Adipocyte (in vitro differentiated cells): ENCODE data around the gene SLIT3.

Experiments used
- DNase-seq: peaks from one replicate; pipeline ENCODE4 v3.0.0-alpha.2; 2015; ENCODE audit warnings: low read depth
- H3K27me3 ChIP-seq: replicated peaks from 2 replicates; pipeline ENCODE4 v1.7.0; 2013; ENCODE audit warnings: mild to moderate bottlenecking, low read length, moderate library complexity; ENCODE audit not compliant: control insufficient read depth, insufficient read depth
- H3K36me3 ChIP-seq: 2 replicates; pipeline ENCODE4 v1.7.0; 2013; ENCODE audit warnings: low read length, mild to moderate bottlenecking, moderate library complexity; ENCODE audit not compliant: control insufficient read depth, insufficient read depth, severe bottlenecking
- H3K4me1 ChIP-seq: 2 replicates; pipeline ENCODE4 v1.7.0; 2013; ENCODE audit warnings: mild to moderate bottlenecking, low read length, moderate library complexity; ENCODE audit not compliant: control insufficient read depth, insufficient read depth
- H3K4me3 ChIP-seq: 2 replicates; pipeline ENCODE4 v1.7.0; 2013; ENCODE audit warnings: mild to moderate bottlenecking, low read length, moderate library complexity
- H3K9ac ChIP-seq: 2 replicates; pipeline ENCODE4 v1.7.0; 2013; ENCODE audit warnings: mild to moderate bottlenecking, low read length, moderate library complexity
- H3K9me3 ChIP-seq: 2 replicates; pipeline ENCODE4 v1.7.0; 2013; ENCODE audit warnings: mild to moderate bottlenecking, low read length, moderate library complexity; ENCODE audit not compliant: control insufficient read depth

Gene SLIT3

DNA sequence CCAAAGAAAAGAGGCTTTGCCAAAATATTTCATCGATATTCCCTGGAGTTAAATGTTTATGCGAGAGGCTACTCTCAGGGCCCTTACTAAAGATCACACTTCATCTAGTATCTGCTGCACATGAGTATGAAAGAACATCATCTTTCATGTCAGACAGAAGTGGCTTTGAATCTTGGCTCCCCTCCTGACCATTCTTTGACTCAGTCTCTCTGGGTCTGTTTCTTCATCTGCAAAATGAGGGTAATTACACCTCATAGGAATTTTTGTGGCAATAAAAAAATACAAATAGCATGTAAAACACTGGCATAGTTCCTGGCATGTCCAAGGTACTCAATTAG, 58.1 kb downstream of the SLIT3 start:
- H3K9me3 ChIP-seq: peaks cover 16% of the 10 kb centered on the region
- H3K36me3 ChIP-seq: peaks cover 79% of the 10 kb centered on the region
- H3K27me3 ChIP-seq: no peaks in the 10 kb centered on the region
- no peak overlapping the region for H3K9ac ChIP-seq
- H3K4me3 ChIP-seq: no peak overlapping the region
- peaks cover 28% of the 10 kb centered on the region for H3K4me1 ChIP-seq
- no peak for DNase-seq

DNA sequence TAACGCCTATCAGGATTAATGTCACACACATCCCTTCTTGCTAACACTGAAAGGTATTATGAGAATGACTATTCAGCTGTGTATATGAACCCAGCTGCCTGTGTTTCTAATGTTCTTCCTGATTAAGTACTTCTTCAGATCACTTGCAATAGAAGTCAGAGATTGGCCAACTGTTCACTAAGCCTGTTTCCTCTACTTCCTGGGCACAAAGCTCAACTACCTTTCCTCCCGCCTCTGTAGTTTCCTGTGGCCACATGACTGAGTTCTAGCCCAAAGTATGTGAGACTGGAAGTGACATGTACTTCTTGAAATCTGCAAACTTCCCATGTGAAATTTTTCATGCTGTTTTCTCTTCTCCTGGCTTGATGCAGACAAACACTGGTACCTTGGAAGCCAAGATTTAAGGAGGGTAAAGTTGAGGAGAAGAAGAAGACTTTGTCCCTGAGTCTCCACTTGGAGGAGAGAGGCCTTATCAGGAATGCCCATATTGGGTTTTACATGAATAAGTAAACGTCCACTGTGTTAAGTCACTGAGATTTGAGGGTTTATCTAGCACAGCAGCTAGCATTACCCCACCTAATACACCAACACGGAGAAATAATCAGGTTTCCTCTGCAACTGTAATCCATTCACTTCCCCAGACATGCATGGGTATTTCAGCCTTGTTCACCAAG, 58.6 kb downstream of the SLIT3 start:
- Histone ChIP-seq H3K9me3 (peaks cover 16% of the 10 kb centered on the region), H3K36me3 (peaks cover 79% of the 10 kb centered on the region), H3K27me3 (no peaks in the 10 kb centered on the region), H3K4me1 (peaks cover 24% of the 10 kb centered on the region), H3K9ac (no peak overlapping the region), H3K4me3 (no peak overlapping the region)
- no peak for DNase-seq

DNA sequence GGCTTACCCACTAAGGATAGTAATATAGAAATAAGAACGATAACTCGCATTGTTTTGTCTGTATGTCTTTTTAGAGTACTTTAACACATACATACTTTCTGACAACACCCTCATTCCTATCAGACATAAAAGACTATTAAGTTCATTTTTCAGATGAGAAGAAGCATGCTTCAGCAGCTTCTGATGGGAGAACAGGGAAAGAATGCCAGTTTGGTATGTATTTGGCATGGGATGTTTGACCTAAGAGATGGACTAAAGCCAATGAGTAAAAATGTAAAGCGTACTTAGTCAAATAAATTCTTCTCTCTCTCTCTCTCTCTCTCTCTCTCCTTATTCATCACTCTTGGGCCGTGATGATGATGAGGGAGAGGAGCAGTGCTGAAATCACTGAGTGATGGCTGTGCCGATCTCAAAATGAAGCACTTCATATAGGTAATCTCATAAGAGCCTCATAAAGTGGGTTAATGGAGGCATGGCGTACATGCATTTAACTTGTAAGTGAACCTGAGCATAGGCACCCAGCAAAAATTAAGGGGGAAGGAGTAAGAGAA, 71.5 kb downstream of the SLIT3 start:
- peaks cover 12% of the 10 kb centered on the region for H3K36me3 ChIP-seq
- H3K27me3 ChIP-seq: no peaks in the 10 kb centered on the region
- H3K9me3 ChIP-seq: peaks cover 2% of the 10 kb centered on the region
- no peak overlapping the region for H3K9ac ChIP-seq
- peak; percentile 38 for DNase-seq
- peaks cover 14% of the 10 kb centered on the region for H3K4me1 ChIP-seq
- no peak overlapping the region for H3K4me3 ChIP-seq

DNA sequence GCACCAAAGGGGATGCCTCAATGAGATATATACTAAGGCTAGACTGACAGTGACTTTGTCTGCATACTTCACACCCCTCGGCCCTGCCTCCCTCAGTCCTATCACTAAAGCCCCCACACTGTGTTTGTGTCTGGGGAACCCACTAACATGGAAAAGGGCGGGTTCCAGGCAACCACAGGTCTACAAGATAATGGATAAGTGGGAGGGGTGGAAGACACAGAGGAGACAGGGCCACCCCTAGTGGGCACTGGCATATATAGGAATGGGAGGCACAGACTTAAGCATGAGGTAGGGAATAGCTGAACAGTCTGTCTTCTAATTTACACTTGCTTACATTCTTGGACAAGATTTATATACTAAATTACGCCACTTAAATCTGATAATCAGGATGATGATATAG, 74.0 kb downstream of the SLIT3 start:
- H3K9ac ChIP-seq: no peak overlapping the region
- H3K4me3 ChIP-seq: no peak overlapping the region
- peaks cover 31% of the 10 kb centered on the region for H3K4me1 ChIP-seq
- H3K9me3 ChIP-seq: no peaks in the 10 kb centered on the region
- DNase-seq: no peak
- H3K27me3 ChIP-seq: no peaks in the 10 kb centered on the region
- H3K36me3 ChIP-seq: no peaks in the 10 kb centered on the region

DNA sequence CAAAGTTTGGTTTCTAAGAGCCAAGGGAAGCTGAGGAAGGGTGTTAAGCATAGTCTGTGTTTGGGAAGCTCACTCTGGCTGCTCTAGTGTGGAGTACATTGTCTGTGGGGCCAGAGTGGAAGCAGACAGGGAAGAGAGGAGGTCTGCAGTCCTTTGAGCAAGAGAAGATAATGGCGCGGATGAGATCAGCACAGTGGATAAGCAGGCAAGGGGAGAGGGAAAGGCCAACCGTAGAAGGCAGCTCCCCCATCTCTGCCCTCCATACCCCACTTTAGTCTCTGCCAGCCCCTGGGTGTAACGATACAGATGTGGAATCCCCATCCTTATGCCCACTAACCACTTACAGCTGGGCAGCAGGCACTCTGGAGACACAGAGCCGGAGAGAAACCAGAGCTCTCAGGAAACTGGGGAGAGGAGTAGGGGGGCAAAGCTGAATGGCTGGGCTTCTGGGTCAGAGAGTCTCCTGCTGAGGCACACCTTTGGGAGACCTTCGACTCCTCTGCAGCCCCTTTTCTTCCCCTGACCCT, 75.0 kb downstream of the SLIT3 start:
- Histone ChIP-seq H3K36me3 (peaks cover 10% of the 10 kb centered on the region), H3K4me1 (peaks cover 31% of the 10 kb centered on the region), H3K4me3 (no peak overlapping the region), H3K9ac (no peak overlapping the region), H3K9me3 (no peaks in the 10 kb centered on the region), H3K27me3 (no peaks in the 10 kb centered on the region)
- DNase-seq: no peak

DNA sequence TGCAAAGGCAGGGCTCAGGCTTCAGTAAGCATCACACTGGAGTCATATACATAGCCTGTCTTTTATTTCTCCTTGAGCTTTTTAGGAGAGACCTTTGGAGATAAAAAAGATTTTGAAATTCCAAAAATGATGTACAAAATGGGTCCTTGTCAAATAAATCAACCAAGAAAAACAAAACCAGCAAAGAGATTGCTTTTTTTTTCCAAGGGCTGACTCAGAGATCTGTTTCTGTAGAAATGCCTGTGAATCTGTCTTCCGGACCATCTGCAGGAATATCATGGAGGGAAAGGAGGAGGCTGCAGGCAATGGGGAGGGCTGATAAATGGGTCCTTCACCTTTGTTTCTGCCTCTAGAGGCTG, 77.4 kb downstream of the SLIT3 start:
- Histone ChIP-seq H3K4me1 (peaks cover 25% of the 10 kb centered on the region), H3K4me3 (no peak overlapping the region), H3K27me3 (no peaks in the 10 kb centered on the region), H3K9me3 (no peaks in the 10 kb centered on the region), H3K9ac (peak overlapping the region; percentile 35), H3K36me3 (peaks cover 13% of the 10 kb centered on the region)
- DNase-seq: peak; percentile 44

DNA sequence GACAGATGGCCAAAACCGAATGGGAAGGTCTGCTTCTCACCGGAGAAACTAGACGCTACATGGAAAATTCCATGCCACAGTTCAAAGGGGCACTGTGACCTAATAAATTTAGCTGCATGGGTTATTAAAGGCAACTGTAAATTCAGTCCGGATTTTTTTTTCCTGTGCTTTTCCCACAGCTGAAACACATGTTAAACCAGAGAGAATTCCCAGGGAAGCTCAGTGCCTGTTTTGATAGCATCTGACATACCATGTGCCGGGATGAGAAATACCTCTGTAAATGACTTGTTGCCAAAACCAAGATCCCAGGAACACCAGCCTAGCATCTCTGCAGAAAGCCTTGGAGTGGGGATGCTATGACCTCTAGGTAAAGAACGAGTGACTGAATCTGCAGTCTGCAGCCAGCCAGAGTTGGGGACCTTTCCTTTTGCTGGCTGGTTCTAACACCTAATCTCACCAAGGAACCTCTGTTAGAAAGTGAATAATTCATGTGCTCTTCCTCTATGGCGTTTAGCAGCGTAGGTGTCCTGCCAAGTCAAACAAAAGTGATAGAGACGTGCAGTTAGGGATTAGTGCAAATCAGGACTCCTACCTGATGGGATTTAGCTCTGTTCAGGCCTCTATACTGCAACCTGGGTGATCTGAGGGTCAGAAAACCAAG, 77.9 kb downstream of the SLIT3 start:
- Histone ChIP-seq H3K4me3 (no peak overlapping the region), H3K27me3 (no peaks in the 10 kb centered on the region), H3K9me3 (no peaks in the 10 kb centered on the region), H3K36me3 (peaks cover 13% of the 10 kb centered on the region), H3K9ac (peak overlapping the region; percentile 35), H3K4me1 (peaks cover 20% of the 10 kb centered on the region)
- no peak for DNase-seq

DNA sequence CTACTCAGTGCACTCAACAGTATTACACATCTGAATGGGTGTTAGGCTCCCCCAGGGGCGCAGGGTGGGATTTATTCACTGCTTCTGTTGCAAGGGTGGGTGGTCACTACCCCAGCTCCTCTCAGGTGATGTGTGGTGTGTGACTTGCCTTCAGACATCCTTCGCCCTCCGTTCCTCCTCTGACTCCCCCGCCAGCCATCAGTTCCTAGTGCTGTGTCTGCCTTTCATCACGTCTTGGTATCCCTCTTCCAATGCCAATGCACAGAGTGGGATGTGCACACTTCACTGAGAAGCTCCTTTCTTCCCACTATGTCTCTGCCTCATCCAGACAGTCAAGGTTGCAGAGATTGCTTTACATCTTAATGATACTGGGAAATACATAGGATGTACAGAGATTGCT, 79.4 kb downstream of the SLIT3 start:
- peaks cover 13% of the 10 kb centered on the region for H3K36me3 ChIP-seq
- no peak overlapping the region for H3K4me3 ChIP-seq
- H3K9ac ChIP-seq: no peak overlapping the region
- H3K27me3 ChIP-seq: no peaks in the 10 kb centered on the region
- H3K9me3 ChIP-seq: no peaks in the 10 kb centered on the region
- peaks cover 16% of the 10 kb centered on the region for H3K4me1 ChIP-seq
- DNase-seq: no peak

DNA sequence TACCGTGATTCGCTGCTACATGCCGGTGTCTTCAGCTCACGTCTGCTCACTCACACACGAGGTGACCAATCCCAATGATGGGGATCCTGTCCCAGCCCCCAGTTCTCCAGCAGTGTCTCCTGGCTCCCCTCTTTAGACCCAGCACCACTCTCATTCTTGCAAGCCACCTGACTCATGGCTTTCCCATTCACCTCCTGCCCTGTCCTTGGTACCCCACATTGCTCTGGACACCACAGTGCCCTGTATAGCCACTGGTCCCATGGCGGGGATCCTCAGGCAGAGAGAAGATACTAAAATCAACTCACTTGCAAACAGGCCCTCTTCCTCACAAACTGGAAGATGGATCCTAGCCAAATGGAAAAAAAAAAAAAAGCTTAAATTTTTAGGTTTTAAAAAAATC, 81.0 kb downstream of the SLIT3 start:
- H3K9me3 ChIP-seq: no peaks in the 10 kb centered on the region
- H3K4me1 ChIP-seq: peaks cover 16% of the 10 kb centered on the region
- peaks cover 13% of the 10 kb centered on the region for H3K36me3 ChIP-seq
- no peak overlapping the region for H3K4me3 ChIP-seq
- DNase-seq: no peak
- no peaks in the 10 kb centered on the region for H3K27me3 ChIP-seq
- H3K9ac ChIP-seq: no peak overlapping the region

DNA sequence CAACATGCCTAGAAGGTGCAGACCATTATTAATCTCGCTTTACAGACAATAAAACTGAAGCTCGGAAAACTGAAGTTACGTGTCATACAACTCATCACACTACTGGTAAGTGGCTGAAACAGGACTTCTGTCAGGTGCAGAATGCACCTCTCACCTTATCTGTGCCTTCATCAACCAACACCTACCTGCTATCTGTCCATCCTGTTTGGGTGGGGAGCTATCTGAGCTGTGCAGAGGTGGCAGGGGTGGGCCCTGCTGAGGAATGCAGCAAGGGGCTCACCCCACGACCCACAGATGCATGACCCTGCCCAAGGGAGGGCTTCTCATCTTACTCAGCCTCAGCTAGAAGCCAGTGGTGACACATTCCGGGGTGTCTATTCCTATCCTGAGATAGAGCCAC, 81.6 kb downstream of the SLIT3 start:
- Histone ChIP-seq H3K9me3 (no peaks in the 10 kb centered on the region), H3K9ac (no peak overlapping the region), H3K27me3 (no peaks in the 10 kb centered on the region), H3K4me1 (peaks cover 16% of the 10 kb centered on the region), H3K36me3 (peaks cover 13% of the 10 kb centered on the region), H3K4me3 (no peak overlapping the region)
- DNase-seq: no peak

DNA sequence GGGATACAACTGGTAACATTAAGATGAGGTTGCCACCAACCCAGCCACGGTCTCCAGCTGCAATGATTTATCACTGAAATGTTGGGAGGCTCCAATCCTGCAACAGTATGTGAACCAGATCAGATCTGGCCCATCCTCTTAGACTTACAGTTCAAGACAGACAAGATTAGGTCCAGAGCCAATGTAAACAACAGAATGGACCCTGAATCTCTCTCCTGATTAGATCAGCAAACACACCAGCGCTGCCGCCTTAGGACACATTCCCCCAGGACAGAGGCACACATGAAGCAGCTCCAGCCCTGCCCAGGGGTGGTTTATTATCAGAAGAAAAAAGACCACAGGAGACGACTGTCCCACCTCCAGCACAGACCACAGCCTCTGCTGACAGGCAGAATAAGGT, 82.1 kb downstream of the SLIT3 start:
- Histone ChIP-seq H3K36me3 (peaks cover 13% of the 10 kb centered on the region), H3K9me3 (no peaks in the 10 kb centered on the region), H3K4me1 (peaks cover 19% of the 10 kb centered on the region), H3K27me3 (no peaks in the 10 kb centered on the region), H3K9ac (no peak overlapping the region), H3K4me3 (no peak overlapping the region)
- DNase-seq: peak; percentile 61
